GM18499 (cell line): ENCODE results near the gene IFITM2.
"Not testable (repeated sequence)": the region's sequence is repeated elsewhere in the genome, so short reads cannot be mapped to it uniquely, and the experiment has no call there.

Source experiments
- ATAC-seq: cut with Tn5 transposase; IDR thresholded peaks from one replicate; pipeline ENCODE4 v1.9.1; 2021; ENCODE audit warnings: moderate number of reproducible peaks; ENCODE audit not compliant: insufficient read depth, unreplicated experiment

IFITM2 gene

GRCh38 chr11:335779-336658, 28.4 kb downstream of the IFITM2 start:
- no peak for ATAC-seq

GRCh38 chr11:336659-337198, 29.1 kb downstream of the IFITM2 start:
- ATAC-seq, result no peak

DNA sequence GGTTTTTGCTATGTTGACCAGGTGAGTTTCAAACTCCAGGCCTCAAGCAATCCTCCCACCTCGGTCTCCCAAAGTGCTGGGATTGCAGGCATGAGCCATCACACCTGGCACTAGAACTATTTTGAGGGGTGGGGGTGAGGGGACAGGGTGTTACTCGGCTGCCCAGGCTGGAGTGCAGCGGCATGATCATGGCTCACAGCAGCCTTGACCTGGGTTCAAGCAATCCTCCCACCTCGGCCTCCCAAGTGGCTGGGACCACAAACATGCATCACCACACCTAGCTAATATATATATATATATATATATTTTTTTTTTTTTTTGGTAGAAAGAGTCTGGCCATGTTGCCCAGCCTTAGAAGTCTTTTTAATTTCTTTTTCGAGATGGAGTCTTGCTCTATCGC, 30.1 kb downstream of the IFITM2 start:
- no peak for ATAC-seq

GRCh38 chr11:339963-340362, 32.3 kb downstream of the IFITM2 start:
- no peak for ATAC-seq

- ATAC-seq, result no peak
These were observed 33.2 kb downstream of the IFITM2 start for GRCh38 chr11:340539-341512.

GRCh38 chr11:342328-342727, 34.7 kb downstream of the IFITM2 start:
- no peak for ATAC-seq

DNA sequence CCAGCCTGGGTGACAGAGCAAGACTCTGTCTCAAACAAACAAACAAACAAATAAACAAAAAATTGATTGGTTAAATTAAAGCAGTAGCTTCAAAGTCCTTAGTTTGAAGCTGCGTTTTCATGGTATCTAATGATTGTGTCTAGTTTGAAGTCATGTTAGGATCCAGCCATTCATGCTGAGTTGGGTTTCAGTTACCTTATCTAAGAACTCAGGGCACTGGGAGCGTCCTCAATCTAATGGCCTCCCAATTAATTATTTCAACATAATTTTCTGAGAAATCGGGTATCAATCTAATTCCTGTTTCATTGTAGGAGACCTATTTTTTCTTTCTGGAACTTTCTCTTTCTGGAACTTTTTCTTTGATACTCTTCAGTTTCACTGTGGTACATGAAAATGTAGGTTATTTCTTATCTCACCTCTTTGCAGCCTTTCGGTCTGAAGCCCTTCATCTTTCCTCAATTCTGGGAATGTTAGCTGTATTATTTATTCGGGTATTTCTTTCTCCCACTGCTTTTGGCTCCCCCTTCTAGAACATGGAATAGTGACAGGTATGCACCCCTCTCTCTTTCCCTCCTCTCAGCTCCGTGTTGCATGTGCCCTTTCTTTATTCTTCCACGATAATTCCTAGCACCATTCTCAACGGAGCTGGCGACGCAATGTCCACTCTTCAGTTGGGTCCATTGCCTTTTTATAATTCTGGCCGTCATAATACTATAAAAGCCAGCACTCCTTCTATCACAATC, 37.4 kb downstream of the IFITM2 start:
- no peak for ATAC-seq

DNA sequence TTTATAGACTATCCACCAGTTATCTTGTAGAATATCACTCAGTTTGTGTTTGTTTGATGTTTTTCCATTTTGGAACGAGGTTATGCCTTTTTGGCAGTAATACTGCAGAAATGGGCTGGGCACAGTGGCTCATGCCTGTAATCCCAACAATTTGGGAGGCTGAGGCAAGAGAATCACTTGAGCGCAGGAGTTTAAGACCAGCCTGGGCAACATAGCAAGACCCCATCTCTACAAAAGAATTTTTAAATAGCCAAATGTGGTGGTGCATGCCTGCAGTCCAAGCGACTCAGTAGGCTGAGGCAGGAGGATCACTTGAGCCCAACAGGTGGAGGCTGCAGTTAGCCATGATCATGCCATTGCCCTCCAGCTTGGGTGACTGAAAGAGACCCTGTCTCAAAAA, 38.9 kb downstream of the IFITM2 start:
- no peak for ATAC-seq

- ATAC-seq, result not testable (repeated sequence)
These were observed 41.8 kb downstream of the IFITM2 start for GRCh38 chr11:349270-349954.

GRCh38 chr11:350033-350722, 42.6 kb downstream of the IFITM2 start:
- ATAC-seq, result not testable (repeated sequence)

DNA sequence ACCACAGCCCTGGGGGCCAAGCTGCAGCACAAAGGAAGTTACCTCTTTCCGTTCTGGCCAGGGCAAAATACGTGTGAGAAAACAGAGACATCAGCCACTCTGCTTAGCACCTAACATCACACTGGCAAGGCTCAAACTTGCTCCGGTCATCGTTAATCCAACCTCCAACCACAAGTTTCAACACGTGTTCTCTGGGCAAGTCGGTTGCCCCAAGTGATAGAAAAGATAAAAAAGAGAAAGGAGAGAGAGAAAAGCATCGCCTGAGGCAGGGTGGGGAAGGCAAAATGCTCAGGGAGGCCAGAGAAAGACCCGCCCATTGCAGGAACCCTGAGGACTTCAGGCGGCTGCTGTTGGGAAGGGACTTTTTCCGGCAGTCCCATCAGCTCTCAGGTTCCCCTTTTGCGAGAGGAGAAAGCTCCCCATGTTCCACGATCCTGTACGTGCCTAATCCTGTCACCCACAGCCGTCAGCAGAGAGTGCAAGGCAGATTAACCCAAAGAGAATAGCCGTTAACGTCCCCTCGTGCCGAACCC, 43.2 kb downstream of the IFITM2 start:
- no peak for ATAC-seq

GRCh38 chr11:351411-351810, 43.8 kb downstream of the IFITM2 start:
- no peak for ATAC-seq

- ATAC-seq, result no peak
These were observed 44.9 kb downstream of the IFITM2 start for GRCh38 chr11:352456-353031.

DNA sequence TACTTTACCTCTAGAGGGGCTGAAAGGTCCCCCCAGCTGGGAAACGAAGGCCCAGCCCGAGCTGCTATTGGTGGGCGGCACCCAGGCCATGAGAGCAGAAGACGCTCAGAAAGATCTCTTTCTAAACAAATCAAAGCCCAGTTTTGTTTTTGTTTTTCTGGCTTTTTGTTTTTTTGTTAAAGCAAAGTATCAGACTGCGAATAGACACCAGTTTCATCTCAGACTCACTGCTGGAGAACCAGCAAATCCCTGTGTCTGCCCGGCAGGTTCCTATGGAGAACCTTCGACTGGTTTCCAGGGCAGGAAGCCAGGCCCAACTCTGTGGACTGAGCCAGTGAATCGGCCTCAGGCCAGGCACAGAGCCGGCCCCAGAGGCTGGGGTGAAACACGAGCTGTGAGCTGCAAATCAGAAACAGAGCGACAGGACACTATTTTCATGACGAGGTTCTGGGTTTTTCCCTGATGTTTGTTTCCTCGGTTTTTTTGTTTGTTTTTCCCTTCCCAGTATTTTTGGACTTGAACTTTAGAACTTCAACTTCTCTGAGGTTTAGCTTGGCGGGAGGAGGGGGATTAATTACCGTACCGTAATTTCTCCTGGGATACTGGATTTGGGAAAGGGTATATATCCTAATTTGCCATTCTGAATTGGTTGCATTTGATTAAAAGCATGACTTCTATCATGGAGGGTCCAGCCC, 45.7 kb downstream of the IFITM2 start:
- no peak for ATAC-seq

- ATAC-seq, result no peak
These were observed 48.2 kb downstream of the IFITM2 start for GRCh38 chr11:355581-356458.

DNA sequence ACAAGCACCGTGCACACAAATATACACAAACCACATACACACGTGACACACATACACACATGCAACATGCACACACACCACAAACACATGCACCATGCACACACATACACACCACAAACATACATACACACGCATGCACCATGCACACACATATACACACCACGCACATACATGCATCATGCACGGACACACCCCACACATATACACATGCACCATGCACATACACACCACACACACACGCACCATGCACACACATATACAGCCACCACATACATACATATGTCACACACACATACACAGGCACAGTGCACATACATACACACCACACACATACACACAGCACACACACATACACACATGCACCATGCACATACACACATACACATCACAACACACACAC, 49.0 kb downstream of the IFITM2 start:
- no peak for ATAC-seq

DNA sequence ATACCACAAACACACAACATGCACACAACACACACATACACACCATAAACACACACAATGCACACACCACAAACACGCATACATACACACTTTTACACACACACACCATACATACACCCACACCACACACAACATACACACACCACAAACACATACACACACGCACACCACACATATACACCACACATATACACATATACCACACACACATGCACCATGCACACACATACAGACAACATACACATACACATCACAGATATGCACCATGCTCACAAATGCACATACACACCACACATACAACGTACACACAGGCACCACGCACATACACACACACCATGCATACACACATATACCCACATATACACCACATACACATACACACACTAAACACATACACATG, 50.0 kb downstream of the IFITM2 start:
- ATAC-seq, result no peak
